Measurements from ENCODE around the gene MTMR4. TPM values are rescaled to one million over a fixed set of nuclear protein-coding genes. Genes with fewer than 3 reads are reported as not detected.

The MTMR4 gene
- total RNA-seq, 2 donors from 2014 or later, result 27.4 to 28.5 TPM

DNA sequence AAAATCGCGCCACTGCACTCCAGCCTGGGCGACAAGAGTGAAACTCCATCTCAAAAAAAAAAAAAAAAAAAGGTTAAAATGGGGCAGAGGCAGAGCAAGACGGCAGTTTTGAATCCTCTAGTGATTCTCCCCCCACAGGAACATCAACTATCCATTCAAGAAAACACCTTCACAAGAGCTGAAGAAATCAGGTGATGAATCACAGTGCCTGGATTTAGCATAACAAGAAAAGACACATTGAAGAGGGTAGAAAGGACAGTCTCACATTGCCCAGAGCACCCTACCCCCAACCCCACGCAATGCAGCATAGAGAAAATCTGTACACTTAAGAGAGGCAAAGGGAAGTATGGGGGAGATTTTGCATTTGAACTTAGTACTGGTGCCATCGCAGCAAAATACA lies 68.4 kb downstream of the MTMR4 start:
- no peak for DNase-seq (ENCODE audit: low spot score)
- intact Hi-C loops (cut with DNase I), result no loop called here

Other genes starting within 250 kb of the MTMR4 start
- under 1 TPM; 0.74 to 0.86 TPM for gene MPO, start 233.7 kb downstream of the MTMR4 start, total RNA-seq
- 1 to 10 TPM; 8.2 to 10.0 TPM for gene TSPOAP1, start 185.8 kb downstream of the MTMR4 start, total RNA-seq
- 10 to 100 TPM; 48.4 to 50.1 TPM for gene SUPT4H1, start 162.4 kb downstream of the MTMR4 start, total RNA-seq
- gene RNF43, start 97.1 kb downstream of the MTMR4 start, total RNA-seq, result not detected
- gene HSF5, start 26.2 kb downstream of the MTMR4 start, total RNA-seq, result under 1 TPM in 1 of 2 donors, not detected in 1; 0.05 TPM
- gene TEX14, start 177.4 kb upstream of the MTMR4 start, total RNA-seq, result under 1 TPM; 0.10 to 0.14 TPM
- gene RAD51C, start 178.0 kb upstream of the MTMR4 start, total RNA-seq, result 10 to 100 TPM; 19.7 to 22.6 TPM
- under 1 TPM in 1 of 2 donors, not detected in 1; 0.19 TPM for gene PPM1E, start 241.2 kb upstream of the MTMR4 start, total RNA-seq